GM18502 (cell line): ENCODE measurements around the gene ESR2.
"Not testable (repeated sequence)": the region's sequence is repeated elsewhere in the genome, so short reads cannot be mapped to it uniquely, and the experiment has no call there.

Source experiments
- ATAC-seq: cut with Tn5 transposase; IDR thresholded peaks from one replicate; pipeline ENCODE4 v1.9.1; 2021; ENCODE audit warnings: mild to moderate bottlenecking; ENCODE audit not compliant: unreplicated experiment, poor library complexity

Gene ESR2

GRCh38 chr14:64201921-64202545, 92.1 kb downstream of the ESR2 start:
- no peak for ATAC-seq

GRCh38 chr14:64201296-64201695, 92.9 kb downstream of the ESR2 start:
- no peak for ATAC-seq

GRCh38 chr14:64200170-64200569, 94.0 kb downstream of the ESR2 start:
- ATAC-seq: no peak

GRCh38 chr14:64198486-64198885, 95.7 kb downstream of the ESR2 start:
- ATAC-seq: no peak

- no peak for ATAC-seq
Observed at GRCh38 chr14:64197996-64198395, 96.2 kb downstream of the ESR2 start.

GRCh38 chr14:64196814-64197411, 97.3 kb downstream of the ESR2 start:
- ATAC-seq: peak; percentile 73

GRCh38 chr14:64196056-64196455, 98.1 kb downstream of the ESR2 start:
- ATAC-seq: no peak

- peak; percentile 64 for ATAC-seq
Observed at GRCh38 chr14:64195199-64195598, 99.0 kb downstream of the ESR2 start.

GRCh38 chr14:64194404-64194803, 99.8 kb downstream of the ESR2 start:
- no peak for ATAC-seq

- no peak for ATAC-seq
Observed at GRCh38 chr14:64193821-64194220, 100.3 kb downstream of the ESR2 start.

GRCh38 chr14:64191756-64192155, 102.4 kb downstream of the ESR2 start:
- no peak for ATAC-seq

- ATAC-seq: no peak
Observed at GRCh38 chr14:64190974-64191502, 103.1 kb downstream of the ESR2 start.

GRCh38 chr14:64187331-64187730, 106.8 kb downstream of the ESR2 start:
- ATAC-seq: no peak

- no peak for ATAC-seq
Observed at GRCh38 chr14:64186231-64187129, 107.7 kb downstream of the ESR2 start.

GRCh38 chr14:64185184-64185583, 109.0 kb downstream of the ESR2 start:
- no peak for ATAC-seq

- ATAC-seq: no peak
Observed at GRCh38 chr14:64184103-64184729, 110.0 kb downstream of the ESR2 start.

- not testable (repeated sequence) for ATAC-seq
Observed at GRCh38 chr14:64182908-64183307, 111.3 kb downstream of the ESR2 start.

GRCh38 chr14:64178814-64179213, 115.4 kb downstream of the ESR2 start:
- ATAC-seq: no peak

GRCh38 chr14:64176330-64176729, 117.8 kb downstream of the ESR2 start:
- ATAC-seq: no peak

- ATAC-seq: no peak
Observed at GRCh38 chr14:64174922-64175782, 119.0 kb downstream of the ESR2 start.
